ENCODE data around the gene EML5.

The EML5 gene

DNA sequence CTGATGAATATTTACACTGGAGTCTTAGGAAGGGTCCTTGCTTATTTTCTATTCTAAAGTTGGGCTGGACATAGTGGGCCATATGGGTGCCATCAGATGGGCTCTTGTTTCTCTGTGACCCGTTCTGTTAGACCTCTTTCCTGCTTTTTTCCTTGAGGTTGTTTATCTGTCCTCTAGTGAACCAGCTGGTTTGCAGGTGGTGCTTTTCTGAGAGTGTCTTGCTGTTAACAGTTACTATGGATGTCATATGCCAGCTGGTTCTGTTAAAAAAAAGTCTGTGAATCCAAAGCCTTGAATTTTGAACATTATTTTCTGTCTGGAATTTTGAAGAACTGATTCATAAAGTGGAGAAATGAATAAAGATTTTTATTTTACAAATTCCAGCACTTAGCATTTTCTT is 200.7 kb downstream of the EML5 start:
- Mint-ChIP-seq H3K36me3 (ENCODE audit: low read depth) (peaks cover 83% of the 10 kb centered on the region), H3K9me3 (no peaks in the 10 kb centered on the region), H3K4me3 (no peak overlapping the region), H3K4me1 (no peaks in the 10 kb centered on the region), H3K27me3 (ENCODE audit: low read depth) (no peaks in the 10 kb centered on the region), H3K27ac (peak overlapping the region in 2 of 3 experiments; percentile 40 to 74)
- TF ChIP-seq, protein P1, sequence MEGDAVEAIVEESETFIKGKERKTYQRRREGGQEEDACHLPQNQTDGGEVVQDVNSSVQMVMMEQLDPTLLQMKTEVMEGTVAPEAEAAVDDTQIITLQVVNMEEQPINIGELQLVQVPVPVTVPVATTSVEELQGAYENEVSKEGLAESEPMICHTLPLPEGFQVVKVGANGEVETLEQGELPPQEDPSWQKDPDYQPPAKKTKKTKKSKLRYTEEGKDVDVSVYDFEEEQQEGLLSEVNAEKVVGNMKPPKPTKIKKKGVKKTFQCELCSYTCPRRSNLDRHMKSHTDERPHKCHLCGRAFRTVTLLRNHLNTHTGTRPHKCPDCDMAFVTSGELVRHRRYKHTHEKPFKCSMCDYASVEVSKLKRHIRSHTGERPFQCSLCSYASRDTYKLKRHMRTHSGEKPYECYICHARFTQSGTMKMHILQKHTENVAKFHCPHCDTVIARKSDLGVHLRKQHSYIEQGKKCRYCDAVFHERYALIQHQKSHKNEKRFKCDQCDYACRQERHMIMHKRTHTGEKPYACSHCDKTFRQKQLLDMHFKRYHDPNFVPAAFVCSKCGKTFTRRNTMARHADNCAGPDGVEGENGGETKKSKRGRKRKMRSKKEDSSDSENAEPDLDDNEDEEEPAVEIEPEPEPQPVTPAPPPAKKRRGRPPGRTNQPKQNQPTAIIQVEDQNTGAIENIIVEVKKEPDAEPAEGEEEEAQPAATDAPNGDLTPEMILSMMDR (IDR thresholded peaks at IDR 0.05; ENCODE audit: unreplicated experiment in 3 of 3) = no peak

DNA sequence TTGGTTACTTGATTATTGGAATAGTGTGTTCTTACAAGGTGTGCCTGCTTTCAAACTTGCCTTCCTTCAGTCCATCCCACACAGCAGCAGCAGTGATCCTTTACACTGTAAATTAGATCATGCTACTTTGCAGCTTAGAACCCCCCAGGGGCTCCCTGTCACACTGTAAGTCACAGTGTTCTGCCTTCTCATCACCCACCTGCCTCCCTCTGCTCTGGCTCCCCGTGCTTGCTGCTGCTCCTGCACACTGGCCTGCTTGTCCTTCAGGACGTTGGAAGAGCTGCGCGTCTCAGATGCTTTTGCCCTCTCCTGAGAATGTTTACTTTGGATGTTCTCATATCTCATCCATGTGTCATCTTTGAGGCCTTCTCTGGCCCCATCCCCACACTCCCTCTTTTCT is 202.6 kb downstream of the EML5 start:
- Mint-ChIP-seq H3K9me3 (peaks cover 3% of the 10 kb centered on the region), H3K4me3 (no peak overlapping the region)
- TF ChIP-seq, protein P1 (IDR thresholded peaks at IDR 0.05; ENCODE audit: unreplicated experiment in 3 of 3) = no peak

DNA sequence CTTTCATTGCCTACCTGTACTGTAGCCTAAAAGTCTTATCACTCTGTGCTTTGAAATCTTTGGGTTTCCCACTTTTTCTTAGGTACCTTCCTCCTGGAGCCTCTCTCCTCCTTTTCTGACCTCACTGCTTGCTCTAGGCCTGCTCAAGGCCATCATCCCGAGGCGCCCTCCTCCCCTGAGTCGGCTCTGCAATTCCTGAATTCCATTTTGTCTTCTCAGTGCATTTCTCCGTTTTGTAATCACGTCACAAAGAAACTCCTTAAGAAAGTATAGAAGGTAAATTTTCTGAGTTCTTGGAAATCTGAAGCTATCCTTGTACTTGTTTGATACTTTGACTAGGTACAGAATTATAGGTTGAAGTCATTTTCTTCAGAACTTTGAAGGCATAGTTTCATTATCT is 204.7 kb downstream of the EML5 start:
- TF ChIP-seq, protein P1 (IDR thresholded peaks at IDR 0.05; ENCODE audit: unreplicated experiment in 3 of 3) = no peak

More for the DNA sequence above, 202.6 kb downstream of the EML5 start:
- Mint-ChIP-seq H3K36me3 (ENCODE audit: low read depth) (peaks cover 87% of the 10 kb centered on the region), H3K27me3 (ENCODE audit: low read depth) (no peaks in the 10 kb centered on the region), H3K27ac (peak overlapping the region in 2 of 3 experiments; percentile 9 to 13), H3K4me1 (no peaks in the 10 kb centered on the region)

DNA sequence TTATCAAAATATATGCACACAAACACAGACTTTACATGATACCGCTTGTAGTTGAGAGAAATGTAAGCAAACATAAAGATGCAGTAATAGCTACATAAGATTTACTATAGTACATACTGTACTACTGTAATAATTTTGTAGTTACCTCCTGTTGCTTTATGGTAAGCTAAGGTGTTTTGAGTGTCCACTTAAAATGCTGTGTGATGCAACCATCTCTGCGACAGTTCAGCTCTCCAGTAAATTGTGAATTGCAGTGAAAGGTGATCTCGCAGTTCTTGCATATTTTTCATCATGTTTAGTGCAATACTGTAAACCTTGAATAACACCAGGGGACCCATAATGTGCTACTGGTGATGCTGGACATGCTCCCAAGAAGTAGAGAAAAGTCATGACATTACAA is 208.3 kb downstream of the EML5 start:
- Mint-ChIP-seq H3K9me3 (peaks cover 3% of the 10 kb centered on the region), H3K27ac (no peak overlapping the region), H3K27me3 (ENCODE audit: low read depth) (no peaks in the 10 kb centered on the region), H3K4me3 (no peak overlapping the region), H3K4me1 (no peaks in the 10 kb centered on the region), H3K36me3 (ENCODE audit: low read depth) (peaks cover 78% of the 10 kb centered on the region)
- TF ChIP-seq, protein P1 (IDR thresholded peaks at IDR 0.05; ENCODE audit: unreplicated experiment in 3 of 3) = no peak

More for the DNA sequence above, 204.7 kb downstream of the EML5 start:
- Mint-ChIP-seq H3K9me3 (peaks cover 3% of the 10 kb centered on the region), H3K27me3 (ENCODE audit: low read depth) (no peaks in the 10 kb centered on the region), H3K4me3 (no peak overlapping the region), H3K4me1 (no peaks in the 10 kb centered on the region), H3K27ac (no peak overlapping the region), H3K36me3 (ENCODE audit: low read depth) (peaks cover 85% of the 10 kb centered on the region)

DNA sequence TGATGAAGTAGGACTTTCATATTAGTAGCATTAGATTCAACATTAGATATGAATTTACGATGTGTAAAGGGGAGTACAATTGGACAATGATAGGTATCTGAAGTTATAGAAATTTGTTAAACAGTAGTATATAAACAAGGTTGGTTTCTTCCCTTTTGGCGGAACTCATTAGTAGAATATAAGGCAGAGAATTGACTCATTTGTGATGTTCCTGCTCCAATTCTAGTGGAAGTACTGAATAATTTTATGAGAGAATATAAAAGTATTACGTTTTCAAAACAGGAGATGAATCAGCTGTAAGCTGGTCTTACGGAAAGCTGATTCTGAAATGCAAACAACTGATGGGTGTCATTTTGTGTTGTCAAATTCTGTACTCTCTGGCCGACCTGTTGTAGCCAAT is 216.5 kb downstream of the EML5 start:
- Mint-ChIP-seq H3K9me3 (no peaks in the 10 kb centered on the region), H3K27ac (no peak overlapping the region), H3K36me3 (ENCODE audit: low read depth) (peaks cover 81% of the 10 kb centered on the region), H3K4me1 (no peaks in the 10 kb centered on the region), H3K4me3 (no peak overlapping the region), H3K27me3 (ENCODE audit: low read depth) (no peaks in the 10 kb centered on the region)
- TF ChIP-seq, protein P1 (IDR thresholded peaks at IDR 0.05; ENCODE audit: unreplicated experiment in 3 of 3) = no peak

DNA sequence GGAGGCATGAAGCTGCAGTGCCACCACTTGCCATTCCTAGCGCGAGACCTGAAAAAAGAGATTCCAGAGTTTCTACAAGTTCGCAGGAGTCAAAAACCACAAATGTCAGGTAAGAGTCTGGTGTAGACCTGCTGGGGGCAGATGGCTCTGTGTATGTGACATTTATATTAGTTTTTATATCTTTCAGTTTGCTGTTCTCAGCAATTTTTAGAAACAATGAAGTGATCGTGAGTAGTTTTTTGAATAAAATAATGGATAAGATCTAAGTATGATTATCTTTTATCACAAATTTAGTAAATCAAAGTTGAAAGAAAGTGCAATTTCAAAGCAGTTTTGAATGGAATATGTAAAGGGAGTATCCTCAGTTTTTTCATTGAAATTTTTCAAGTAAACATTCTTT is 220.6 kb downstream of the EML5 start:
- no peaks in the 10 kb centered on the region for H3K27me3 Mint-ChIP-seq (ENCODE audit: low read depth)
- H3K4me1 Mint-ChIP-seq = no peaks in the 10 kb centered on the region
- TF ChIP-seq, protein P1 (IDR thresholded peaks at IDR 0.05; ENCODE audit: unreplicated experiment in 3 of 3) = no peak
- H3K27ac Mint-ChIP-seq = no peak overlapping the region
- H3K36me3 Mint-ChIP-seq (ENCODE audit: low read depth) = peaks cover 86% of the 10 kb centered on the region
- H3K9me3 Mint-ChIP-seq = no peaks in the 10 kb centered on the region
- no peak overlapping the region for H3K4me3 Mint-ChIP-seq

Measured in nephron (organoid).